BLaER1 (cell line): ENCODE data around the gene ALG2.
"Not testable (repeated sequence)": the region's sequence is repeated elsewhere in the genome, so short reads cannot be mapped to it uniquely, and the experiment has no call there.

ENCODE experiments used
- H3K27ac ChIP-seq: shearing (Covaris generic); formaldehyde crosslinking; 2 replicates; pipeline ENCODE4 v1.8.1; 2022
- H3K27me3 ChIP-seq: shearing (Covaris generic); formaldehyde crosslinking; 2 replicates; pipeline ENCODE4 v1.8.1; 2022
- H3K36me3 ChIP-seq: shearing (Covaris generic); formaldehyde crosslinking; 2 replicates; pipeline ENCODE4 v1.8.1; 2022
- H3K4me1 ChIP-seq: shearing (Covaris generic); formaldehyde crosslinking; 2 replicates; pipeline ENCODE4 v1.8.1; 2022
- H3K4me2 ChIP-seq: shearing (Covaris generic); formaldehyde crosslinking; 2 replicates; pipeline ENCODE4 v1.8.1; 2022
- H3K4me3 ChIP-seq: shearing (Covaris generic); formaldehyde crosslinking; 2 replicates; pipeline ENCODE4 v1.8.1; 2022
- H3K9ac ChIP-seq: shearing (Covaris generic); formaldehyde crosslinking; 2 replicates; pipeline ENCODE4 v1.8.1; 2022
- H3K9me3 ChIP-seq: shearing (Covaris generic); formaldehyde crosslinking; 2 replicates; pipeline ENCODE4 v1.8.1; 2022
- H4K20me1 ChIP-seq: shearing (Covaris generic); formaldehyde crosslinking; 2 replicates; pipeline ENCODE4 v1.8.1; 2022
- Cebpa-rat ChIP-seq: shearing (Covaris generic); IDR thresholded peaks from 2 replicates; pipeline ENCODE4 v1.8.1; 2022

ALG2 gene

GRCh38 chr9:99239341-99240060 lies 17.8 kb upstream of the ALG2 start:
- Histone ChIP-seq H3K36me3 (peaks cover 3% of the 10 kb centered on the region; the same call in 1 of the 2 replicates), H3K4me2 (no peak overlapping the region), H3K9me3 (no peaks in the 10 kb centered on the region), H3K4me1 (no peaks in the 10 kb centered on the region), H3K27me3 (no peaks in the 10 kb centered on the region), H3K9ac (no peak overlapping the region), H3K4me3 (no peak overlapping the region), H3K27ac (no peak overlapping the region), H4K20me1 (no peaks in the 10 kb centered on the region)
- no peak for TF ChIP-seq Cebpa-rat

GRCh38 chr9:99238331-99238730 lies 16.6 kb upstream of the ALG2 start:
- H3K4me2 ChIP-seq: no peak overlapping the region
- no peaks in the 10 kb centered on the region for H4K20me1 ChIP-seq
- peaks cover 3% of the 10 kb centered on the region for H3K36me3 ChIP-seq
- no peak overlapping the region for H3K4me3 ChIP-seq
- H3K27ac ChIP-seq: no peak overlapping the region
- H3K9ac ChIP-seq: no peak overlapping the region
- H3K9me3 ChIP-seq: no peaks in the 10 kb centered on the region
- TF ChIP-seq Cebpa-rat: no peak
- no peaks in the 10 kb centered on the region for H3K4me1 ChIP-seq
- H3K27me3 ChIP-seq: no peaks in the 10 kb centered on the region

- H3K27me3 ChIP-seq, H3K36me3 ChIP-seq, H3K9me3 ChIP-seq: not testable (repeated sequence)
These were observed 16.1 kb upstream of the ALG2 start for GRCh38 chr9:99237849-99238248.

GRCh38 chr9:99237356-99237755 lies 15.6 kb upstream of the ALG2 start:
- Histone ChIP-seq H3K27me3 (no peaks in the 10 kb centered on the region), H3K4me1 (no peaks in the 10 kb centered on the region), H3K4me3 (no peak overlapping the region), H3K4me2 (no peak overlapping the region), H3K9me3 (no peaks in the 10 kb centered on the region), H3K27ac (no peak overlapping the region), H4K20me1 (no peaks in the 10 kb centered on the region), H3K36me3 (peaks cover 13% of the 10 kb centered on the region), H3K9ac (no peak overlapping the region)
- TF ChIP-seq Cebpa-rat: no peak

More at GRCh38 chr9:99237849-99238248, 16.1 kb upstream of the ALG2 start:
- H4K20me1 ChIP-seq, H3K4me2 ChIP-seq, H3K27ac ChIP-seq, H3K4me1 ChIP-seq, H3K9ac ChIP-seq, H3K4me3 ChIP-seq: not testable (repeated sequence)

- Histone ChIP-seq H3K4me1 (no peaks in the 10 kb centered on the region), H3K27ac (no peak overlapping the region)
These were observed 14.3 kb upstream of the ALG2 start for GRCh38 chr9:99235926-99236634.

GRCh38 chr9:99235069-99235468 lies 13.3 kb upstream of the ALG2 start:
- Histone ChIP-seq H3K9ac (no peak overlapping the region), H3K4me1 (no peaks in the 10 kb centered on the region), H4K20me1 (no peaks in the 10 kb centered on the region), H3K27ac (no peak overlapping the region), H3K36me3 (peaks cover 29% of the 10 kb centered on the region), H3K4me2 (no peak overlapping the region), H3K4me3 (no peak overlapping the region), H3K9me3 (no peaks in the 10 kb centered on the region), H3K27me3 (no peaks in the 10 kb centered on the region)
- TF ChIP-seq Cebpa-rat: no peak

More at GRCh38 chr9:99235926-99236634, 14.3 kb upstream of the ALG2 start:
- H3K36me3 ChIP-seq: peaks cover 22% of the 10 kb centered on the region
- no peaks in the 10 kb centered on the region for H3K27me3 ChIP-seq
- no peak overlapping the region for H3K4me3 ChIP-seq
- no peak overlapping the region for H3K9ac ChIP-seq
- H4K20me1 ChIP-seq: no peaks in the 10 kb centered on the region
- H3K4me2 ChIP-seq: no peak overlapping the region
- no peak for TF ChIP-seq Cebpa-rat
- no peaks in the 10 kb centered on the region for H3K9me3 ChIP-seq

GRCh38 chr9:99234618-99235017 lies 12.9 kb upstream of the ALG2 start:
- Histone ChIP-seq H3K9ac (no peak overlapping the region), H3K9me3 (no peaks in the 10 kb centered on the region), H3K4me3 (no peak overlapping the region), H3K4me2 (no peak overlapping the region), H3K4me1 (no peaks in the 10 kb centered on the region), H3K36me3 (peaks cover 34% of the 10 kb centered on the region), H3K27me3 (no peaks in the 10 kb centered on the region), H3K27ac (no peak overlapping the region), H4K20me1 (no peaks in the 10 kb centered on the region)
- TF ChIP-seq Cebpa-rat: no peak

GRCh38 chr9:99231711-99232110 lies 10.0 kb upstream of the ALG2 start:
- no peak overlapping the region for H3K9ac ChIP-seq
- peaks cover 57% of the 10 kb centered on the region for H3K36me3 ChIP-seq
- no peak overlapping the region for H3K4me2 ChIP-seq
- no peak overlapping the region for H3K4me3 ChIP-seq
- H3K9me3 ChIP-seq: no peaks in the 10 kb centered on the region
- no peak overlapping the region for H3K27ac ChIP-seq
- H3K4me1 ChIP-seq: no peaks in the 10 kb centered on the region
- peaks cover 18% of the 10 kb centered on the region for H4K20me1 ChIP-seq
- no peaks in the 10 kb centered on the region for H3K27me3 ChIP-seq
- no peak for TF ChIP-seq Cebpa-rat

GRCh38 chr9:99230206-99230605 lies 8.5 kb upstream of the ALG2 start:
- Histone ChIP-seq H4K20me1 (peaks cover 33% of the 10 kb centered on the region), H3K36me3 (peaks cover 72% of the 10 kb centered on the region), H3K4me3 (no peak overlapping the region), H3K27me3 (no peaks in the 10 kb centered on the region), H3K4me2 (no peak overlapping the region), H3K9ac (no peak overlapping the region), H3K4me1 (no peaks in the 10 kb centered on the region), H3K27ac (no peak overlapping the region), H3K9me3 (no peaks in the 10 kb centered on the region)
- TF ChIP-seq Cebpa-rat: no peak

- H3K4me3 ChIP-seq: no peak overlapping the region
- H3K36me3 ChIP-seq: peaks cover 72% of the 10 kb centered on the region
- H3K27me3 ChIP-seq: no peaks in the 10 kb centered on the region
- H3K27ac ChIP-seq: no peak overlapping the region
- no peak for TF ChIP-seq Cebpa-rat
- H4K20me1 ChIP-seq: peaks cover 70% of the 10 kb centered on the region
- no peak overlapping the region for H3K4me2 ChIP-seq
- no peaks in the 10 kb centered on the region for H3K9me3 ChIP-seq
- H3K4me1 ChIP-seq: peaks cover 18% of the 10 kb centered on the region
- H3K9ac ChIP-seq: no peak overlapping the region
These were observed 4.3 kb upstream of the ALG2 start for GRCh38 chr9:99226054-99226453.
